H1 (cell line): ENCODE results near the gene RNPEPL1. TPM values are rescaled to one million over a fixed set of nuclear protein-coding genes. Genes with fewer than 3 reads are reported as not detected.

ENCODE experiments used
- CTCF ChIA-PET: fragments of 300-600 bp; sonication (Branson Sonifier 250); formaldehyde crosslinking; loops from one replicate; lab custom pipeline; 2021; ENCODE audit not compliant: partially characterized antibody; lab: Charles Lee
- POLR2A ChIA-PET: fragments of 300-600 bp; sonication (Branson Sonifier 250); formaldehyde crosslinking; loops from one replicate; lab custom pipeline; 2021; ENCODE audit warnings: inconsistent platforms; ENCODE audit not compliant: partially characterized antibody; lab: Charles Lee
- DNase-seq, 2 experiments: peaks; one replicate each; pipeline versions ENCODE4 v3.0.0 to v3.0.0-alpha.2; 2010 to 2022; ENCODE audit warnings: low spot score in 2 of 2, low read depth in 1 of 2, mixed read lengths in 1 of 2
- FAIRE-seq: peaks from 2 replicates; lab custom pipeline; 2011; peaks lifted over from hg19 to GRCh38; lab: Jason Lieb, UNC
- H2AFZ ChIP-seq: 2 replicates; pipeline ENCODE4 v1.8.1; 2012; ENCODE audit warnings: low read length, inconsistent platforms
- H2AK5ac ChIP-seq: 2 replicates; pipeline ENCODE4 v1.6.1; 2013; ENCODE audit warnings: low read depth, low read length
- H2BK120ac ChIP-seq: replicated peaks from 2 replicates; pipeline ENCODE3; 2013; ENCODE audit warnings: low read depth, low read length, inconsistent platforms
- H2BK12ac ChIP-seq: 2 replicates; pipeline ENCODE4 v1.6.1; 2013; ENCODE audit warnings: low read depth, low read length
- H2BK15ac ChIP-seq: 2 replicates; pipeline ENCODE4 v1.6.1; 2013; ENCODE audit warnings: low read length
- H2BK20ac ChIP-seq: 2 replicates; pipeline ENCODE4 v1.6.1; 2013; ENCODE audit warnings: low read length
- H2BK5ac ChIP-seq: 2 replicates; pipeline ENCODE4 v1.6.1; 2013; ENCODE audit warnings: low read depth, low read length
- H3K14ac ChIP-seq: 2 replicates; pipeline ENCODE4 v1.6.1; 2013; ENCODE audit warnings: inconsistent platforms; ENCODE audit not compliant: insufficient read length
- H3K18ac ChIP-seq: 2 replicates; pipeline ENCODE4 v1.6.1; 2013; ENCODE audit warnings: low read length; ENCODE audit errors: extremely low read depth
- H3K23ac ChIP-seq: 2 replicates; pipeline ENCODE4 v1.6.1; 2013; ENCODE audit warnings: inconsistent platforms; ENCODE audit not compliant: insufficient read length
- H3K23me2 ChIP-seq: 2 replicates; pipeline ENCODE4 v1.6.1; 2013; ENCODE audit warnings: low read depth, low read length
- H3K27ac ChIP-seq: 2 replicates; pipeline ENCODE4 v1.6.1; 2011; ENCODE audit warnings: low read depth, low read length, inconsistent platforms
- H3K27me3 ChIP-seq, 4 experiments: replicated peaks in 1 of 4; 1 replicate in 1 of 4; 2 replicates in 3 of 4; pipeline versions ENCODE4 v1.6.1 to v1.8.1; 2011 to 2013; ENCODE audit warnings: low read length in 3 of 4, mild to moderate bottlenecking in 3 of 4, inconsistent platforms in 2 of 4, mixed read lengths in 2 of 4, moderate library complexity in 1 of 4; ENCODE audit not compliant: control insufficient read depth in 3 of 4, insufficient read depth in 3 of 4; ENCODE audit errors: extremely low read depth in 1 of 4
- H3K36me3 ChIP-seq, 4 experiments: 2 replicates each; pipeline versions ENCODE4 v1.6.1 to v1.8.1; 2011 to 2013; ENCODE audit warnings: mild to moderate bottlenecking in 4 of 4, low read length in 3 of 4, moderate library complexity in 2 of 4, control low read depth in 1 of 4, inconsistent platforms in 1 of 4; ENCODE audit not compliant: insufficient read depth in 4 of 4, control insufficient read depth in 2 of 4
- H3K4ac ChIP-seq: replicated peaks from 2 replicates; pipeline ENCODE3; 2013; ENCODE audit warnings: low read length, low read depth, mixed read lengths, inconsistent platforms; ENCODE audit not compliant: insufficient read length
- H3K4me1 ChIP-seq, 4 experiments: replicated peaks in 1 of 4; 1 replicate in 1 of 4; 2 replicates in 3 of 4; pipeline versions ENCODE4 v1.6.1 to v1.8.1; 2011 to 2013; ENCODE audit warnings: low read length in 3 of 4, inconsistent platforms in 2 of 4, mixed read lengths in 1 of 4; ENCODE audit not compliant: insufficient read depth in 4 of 4, control insufficient read depth in 3 of 4
- H3K4me2 ChIP-seq, 2 experiments: 2 replicates each; pipeline versions ENCODE4 v1.6.1 to v1.8.1; 2011 to 2013; ENCODE audit warnings: low read depth in 2 of 2, low read length in 2 of 2, control low read depth in 1 of 2, inconsistent platforms in 1 of 2, mild to moderate bottlenecking in 1 of 2; ENCODE audit not compliant: insufficient read depth in 1 of 2
- H3K4me3 ChIP-seq, 4 experiments: fragments of 200-600, 300-600 bp in 1 of 4; sonication (generic), shearing (Covaris generic), sonication (Bioruptor Twin) in 1 of 4; 2 replicates each; pipeline versions ENCODE4 v1.5.1 to v1.8.1; 2011 to 2016; ENCODE audit warnings: low read length in 4 of 4, low read depth in 3 of 4, control low read depth in 2 of 4, inconsistent platforms in 2 of 4, mild to moderate bottlenecking in 2 of 4, mixed read lengths in 1 of 4, moderate library complexity in 1 of 4; ENCODE audit not compliant: insufficient read depth in 2 of 4; ENCODE audit errors: extremely low read depth in 1 of 4
- H3K56ac ChIP-seq: replicated peaks from 2 replicates; pipeline ENCODE3; 2013; ENCODE audit warnings: low read depth, mild to moderate bottlenecking, mixed read lengths, low read length, inconsistent platforms; ENCODE audit not compliant: insufficient read length
- H3K79me1 ChIP-seq: 2 replicates; pipeline ENCODE4 v1.6.1; 2013; ENCODE audit warnings: low read depth, low read length, control low read depth
- H3K79me2 ChIP-seq, 2 experiments: 2 replicates each; pipeline versions ENCODE4 v1.6.1 to v1.8.1; 2012 to 2013; ENCODE audit warnings: low read length in 2 of 2, mild to moderate bottlenecking in 2 of 2, inconsistent platforms in 1 of 2; ENCODE audit not compliant: insufficient read depth in 2 of 2, control insufficient read depth in 1 of 2
- H3K9ac ChIP-seq, 4 experiments: replicated peaks in 1 of 4; 1 replicate in 1 of 4; 2 replicates in 3 of 4; pipeline versions ENCODE4 v1.6.1 to v1.8.1; 2011 to 2013; ENCODE audit warnings: low read depth in 3 of 4, low read length in 3 of 4, control low read depth in 2 of 4, mild to moderate bottlenecking in 2 of 4, moderate library complexity in 2 of 4, inconsistent platforms in 1 of 4; ENCODE audit errors: extremely low read depth in 1 of 4
- H3K9me3 ChIP-seq, 2 experiments: 2 replicates each; pipeline versions ENCODE4 v1.6.1 to v1.8.1; 2012 to 2013; ENCODE audit warnings: mild to moderate bottlenecking in 2 of 2, moderate library complexity in 2 of 2, control low read depth in 1 of 2, inconsistent platforms in 1 of 2, low read depth in 1 of 2, low read length in 1 of 2, mixed read lengths in 1 of 2; ENCODE audit not compliant: insufficient read depth in 2 of 2
- H4K20me1 ChIP-seq, 2 experiments: replicated peaks in 1 of 2; 2 replicates each; pipeline versions ENCODE3 to v1.8.1; 2011 to 2013; ENCODE audit warnings: inconsistent platforms in 2 of 2, low read length in 2 of 2, mild to moderate bottlenecking in 1 of 2; ENCODE audit not compliant: insufficient read depth in 2 of 2, control insufficient read depth in 1 of 2
- H4K5ac ChIP-seq: 2 replicates; pipeline ENCODE4 v1.6.1; 2013; ENCODE audit warnings: low read length, low read depth, mixed read lengths, inconsistent platforms; ENCODE audit not compliant: insufficient read length
- H4K8ac ChIP-seq: 2 replicates; pipeline ENCODE4 v1.8.0; 2013; ENCODE audit warnings: mild to moderate bottlenecking, moderate library complexity, low read length, inconsistent platforms; ENCODE audit not compliant: insufficient read depth; ENCODE audit errors: extremely low read depth
- H4K91ac ChIP-seq: replicated peaks from 2 replicates; pipeline ENCODE3; 2013; ENCODE audit warnings: low read length, mixed read lengths, inconsistent platforms; ENCODE audit not compliant: insufficient read length
- BCL11A ChIP-seq, 2 experiments: IDR thresholded peaks; one replicate each; pipeline ENCODE4 v1.6.1; 2011; ENCODE audit warnings: low read depth in 2 of 2, low read length in 2 of 2, mild to moderate bottlenecking in 2 of 2
- EP300 ChIP-seq, 2 experiments: IDR thresholded peaks; 1 replicate in 1 of 2; 2 replicates in 1 of 2; pipeline ENCODE4 v1.6.1; 2011 to 2012; ENCODE audit warnings: low read depth in 2 of 2, low read length in 2 of 2, mild to moderate bottlenecking in 2 of 2, borderline replicate concordance in 1 of 2, inconsistent platforms in 1 of 2, moderate library complexity in 1 of 2
- GTF2F1 ChIP-seq: IDR thresholded peaks from 2 replicates; pipeline ENCODE4 v1.6.1; 2012; ENCODE audit warnings: low read depth, low read length, improper control_type of control experiment, borderline replicate concordance
- JUN ChIP-seq: IDR thresholded peaks from 2 replicates; pipeline ENCODE4 v1.6.1; 2011; ENCODE audit warnings: low read depth, mild to moderate bottlenecking, improper control_type of control experiment, low read length
- NANOG ChIP-seq: IDR thresholded peaks from 2 replicates; pipeline ENCODE4 v1.6.1; 2011; ENCODE audit warnings: low read length, low read depth, mild to moderate bottlenecking, inconsistent platforms; ENCODE audit not compliant: insufficient read depth, poor library complexity, severe bottlenecking
- POLR2AphosphoS5 ChIP-seq: IDR thresholded peaks from 2 replicates; pipeline ENCODE4 v1.6.1; 2011; ENCODE audit warnings: low read depth, low read length
- SIN3A ChIP-seq, 2 experiments: IDR thresholded peaks in 1 of 2; conservative IDR thresholded peaks in 1 of 2; 2 replicates each; pipeline ENCODE4 v1.6.1; 2011 to 2012; ENCODE audit warnings: low read length in 2 of 2, improper control_type of control experiment in 1 of 2, low read depth in 1 of 2, mild to moderate bottlenecking in 1 of 2
- SIX5 ChIP-seq: IDR thresholded peaks from 2 replicates; pipeline ENCODE4 v1.6.1; 2011; ENCODE audit warnings: mild to moderate bottlenecking, low read depth, low read length
- SP1 ChIP-seq: IDR thresholded peaks from 2 replicates; pipeline ENCODE4 v1.6.1; 2011; ENCODE audit warnings: low read depth, low read length
- TAF1 ChIP-seq: IDR thresholded peaks from 2 replicates; pipeline ENCODE4 v1.6.1; 2011; ENCODE audit warnings: mild to moderate bottlenecking, low read depth, low read length
- WGBS, 2 experiments: shearing (Covaris generic) in 1 of 2; methylation state at CpG; one replicate each; pipeline versions ENCODE4 v1.1.6 to v1.1.7; 2013 to 2015; ENCODE audit warnings: low lambda C conversion rate in 2 of 2, mixed read lengths in 2 of 2, inconsistent platforms in 1 of 2, low coverage in 1 of 2, missing lambda C conversion rate in 1 of 2; ENCODE audit not compliant: insufficient replicate concordance in 2 of 2, insufficient coverage in 1 of 2, insufficient read length in 1 of 2; ENCODE audit errors: extremely low coverage in 1 of 2, missing lambda C conversion rate in 1 of 2; 5-methylcytosine and 5-hydroxymethylcytosine counted together
- polyA plus RNA-seq, 7 experiments: library from polyadenylated mRNA; depleted of rRNA in 3 of 7; stranded (reverse) in 5 of 7; unstranded in 2 of 7; fragments of >200 nt in 5 of 7; fragments of 200-250 nt in 2 of 7; gene quantifications; 1 replicate in 5 of 7; 2 replicates in 1 of 7; 4 replicates in 1 of 7; pipeline versions ENCODE4 v1.2.1 to v1.2.3, GENCODE V29; 2011 to 2013; ENCODE audit warnings: missing spikeins in 2 of 7, mixed read lengths in 2 of 7
- total RNA-seq: library from RNA; stranded (reverse); fragmentation: NEBNext Ultra II Directional; extraction: Animal tissue kit (Norgen Biotek cat#: 25700); gene quantifications from 2 replicates; pipeline ENCODE4 v1.2.1, GENCODE V29; 2021
- TF ChIP-seq, protein P1 (sequence below): IDR thresholded peaks from 2 replicates; pipeline ENCODE4 v1.6.1; 2012; ENCODE audit warnings: low read length, inconsistent platforms

The RNPEPL1 gene
- total and polyA plus RNA-seq, 2 of the 8 experiments (the other 6 are each of a cell fraction or from before 2014, with no cell fraction given) = 9.0 to 11.3 TPM

DNA sequence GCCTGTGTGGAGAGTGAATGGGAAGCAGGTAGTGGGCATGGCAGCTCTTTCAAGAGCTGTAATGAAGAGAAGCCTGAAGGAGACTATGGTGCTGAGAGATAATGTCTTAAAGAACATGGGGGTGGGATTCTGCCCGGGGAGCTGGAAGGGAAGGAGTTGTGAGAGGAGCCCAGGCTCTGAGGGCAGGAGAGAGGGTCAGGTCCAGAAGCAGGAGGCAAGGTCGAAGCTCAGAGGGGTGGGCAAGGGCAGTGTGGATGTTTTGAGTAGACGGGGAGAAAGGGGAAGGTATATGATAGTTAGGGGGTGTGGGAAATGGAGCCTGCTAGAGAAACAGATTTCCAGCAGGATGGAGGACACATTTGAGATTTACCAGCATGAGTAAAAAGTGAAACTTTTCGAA is 20.4 kb downstream of the RNPEPL1 start:
- H2AK5ac ChIP-seq = no peak overlapping the region
- no peak overlapping the region for H2AFZ ChIP-seq
- H2BK120ac ChIP-seq = no peak overlapping the region
- ChIA-PET POLR2A (interaction anchor here (1.1 to 1.5 kb wide), 3 partner anchors 9 to 22 kb away, joined by 3 to 5 read pairs (median 4); no protein-coding TSS in a partner anchor), CTCF (interaction anchor here (0.8 to 5.1 kb wide), 7 partner anchors 8 to 150 kb away, joined by 3 to 37 read pairs (median 4); no protein-coding TSS in a partner anchor)
- no peak overlapping the region for H2BK15ac ChIP-seq
- peaks cover 0 to 8% (median 6%) of the 10 kb centered on the region in 4 experiments; a peak in 4 of 8 replicates for H3K36me3 ChIP-seq
- H3K4me3 ChIP-seq = no peak overlapping the region
- H2BK20ac ChIP-seq = no peak overlapping the region
- H2BK12ac ChIP-seq = no peak overlapping the region
- H3K18ac ChIP-seq = no peak overlapping the region
- H3K79me2 ChIP-seq = peaks cover 4 to 45% of the 10 kb centered on the region in 2 experiments; a peak in 3 of 4 replicates
- H3K27me3 ChIP-seq = no peaks in the 10 kb centered on the region
- H3K56ac ChIP-seq = no peak overlapping the region
- peaks cover 17% of the 10 kb centered on the region for H3K79me1 ChIP-seq
- H2BK5ac ChIP-seq = no peak overlapping the region
- no peak overlapping the region for H3K9ac ChIP-seq
- no peak overlapping the region for H4K5ac ChIP-seq
- H4K20me1 ChIP-seq = peaks cover 2 to 30% of the 10 kb centered on the region in 2 experiments
- H3K4me2 ChIP-seq = no peak overlapping the region; a peak in 1 of 4 replicates
- H3K23ac ChIP-seq = no peak overlapping the region
- H3K27ac ChIP-seq = no peak overlapping the region
- H4K8ac ChIP-seq = no peak overlapping the region
- WGBS, 2 experiments = 86 to 100% methylated on average over 1 to 4 of the region's 4 CpGs
- H3K9me3 ChIP-seq = no peaks in the 10 kb centered on the region
- peaks cover 0 to 14% (median 11%) of the 10 kb centered on the region in 4 experiments; a peak in 6 of 7 replicates for H3K4me1 ChIP-seq
- no peak for DNase-seq
- H4K91ac ChIP-seq = no peak overlapping the region
- FAIRE-seq = no peak
- peaks cover 12% of the 10 kb centered on the region; the same call in 1 of the 2 replicates for H3K23me2 ChIP-seq
- H3K4ac ChIP-seq = no peak overlapping the region
- H3K14ac ChIP-seq = no peak overlapping the region
- TF ChIP-seq JUN (no peak), GTF2F1 (no peak), BCL11A (IDR thresholded peaks at IDR 0.05; ENCODE audit: low read depth in 2 of 2, low read length in 2 of 2) (no peak), SP1 (no peak), POLR2AphosphoS5 (no peak), NANOG (no peak), EP300 (IDR thresholded peaks at IDR 0.05; ENCODE audit: borderline replicate concordance in 1 of 2, low read depth in 2 of 2, low read length in 2 of 2) (no peak), TAF1 (no peak), SIX5 (no peak), SIN3A (conservative IDR thresholded peaks at IDR 0.05 in 1 of 2, IDR thresholded peaks at IDR 0.05 in 1 of 2; ENCODE audit: low read depth in 1 of 2, low read length in 2 of 2) (no peak)
- TF ChIP-seq, protein P1, sequence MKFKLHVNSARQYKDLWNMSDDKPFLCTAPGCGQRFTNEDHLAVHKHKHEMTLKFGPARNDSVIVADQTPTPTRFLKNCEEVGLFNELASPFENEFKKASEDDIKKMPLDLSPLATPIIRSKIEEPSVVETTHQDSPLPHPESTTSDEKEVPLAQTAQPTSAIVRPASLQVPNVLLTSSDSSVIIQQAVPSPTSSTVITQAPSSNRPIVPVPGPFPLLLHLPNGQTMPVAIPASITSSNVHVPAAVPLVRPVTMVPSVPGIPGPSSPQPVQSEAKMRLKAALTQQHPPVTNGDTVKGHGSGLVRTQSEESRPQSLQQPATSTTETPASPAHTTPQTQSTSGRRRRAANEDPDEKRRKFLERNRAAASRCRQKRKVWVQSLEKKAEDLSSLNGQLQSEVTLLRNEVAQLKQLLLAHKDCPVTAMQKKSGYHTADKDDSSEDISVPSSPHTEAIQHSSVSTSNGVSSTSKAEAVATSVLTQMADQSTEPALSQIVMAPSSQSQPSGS = no peak
